MM.1S (cell line): ENCODE results near the gene SLC35F3.
"Not testable (repeated sequence)": the region's sequence is repeated elsewhere in the genome, so short reads cannot be mapped to it uniquely, and the experiment has no call there.

ENCODE experiments used
- EZH2 ChIP-seq: fragments of 300-600 bp; sonication (generic); optimal IDR thresholded peaks from 2 replicates; pipeline ENCODE3; 2017; ENCODE audit warnings: low read depth, mild to moderate bottlenecking, antibody characterized with exemption, low read length, mixed read lengths
- EZH2phosphoT487 ChIP-seq: fragments of 300-600 bp; sonication (generic); IDR thresholded peaks from 2 replicates; pipeline ENCODE4 v1.6.1; 2018; ENCODE audit warnings: antibody characterized with exemption, low read length
- TF ChIP-seq, protein P1 (sequence below): fragments of 300-600 bp; sonication (generic); IDR thresholded peaks from 2 replicates; pipeline ENCODE4 v1.5.1; 2016; ENCODE audit warnings: antibody characterized with exemption, low read length, mixed read lengths

DNA sequence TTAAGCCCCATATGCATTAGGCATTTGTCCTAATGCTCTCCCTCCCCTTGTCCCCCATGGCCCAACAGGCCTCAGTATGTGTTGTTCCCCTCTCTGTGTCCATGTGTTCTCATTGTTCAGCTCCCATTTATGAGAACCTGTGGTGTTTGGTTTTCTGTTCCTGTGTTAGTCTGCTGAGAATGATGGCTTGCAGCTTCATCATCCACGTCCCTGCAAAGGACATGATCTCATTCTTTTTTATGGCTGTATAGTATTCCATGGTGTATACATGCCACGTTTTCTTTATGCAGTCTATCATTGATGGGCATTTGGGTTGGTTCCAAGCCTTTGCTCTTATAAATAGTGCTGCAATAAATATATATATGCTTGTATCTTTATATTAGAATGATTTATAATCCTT is 218.1 kb downstream of the SLC35F3 start:
- TF ChIP-seq, protein P1, sequence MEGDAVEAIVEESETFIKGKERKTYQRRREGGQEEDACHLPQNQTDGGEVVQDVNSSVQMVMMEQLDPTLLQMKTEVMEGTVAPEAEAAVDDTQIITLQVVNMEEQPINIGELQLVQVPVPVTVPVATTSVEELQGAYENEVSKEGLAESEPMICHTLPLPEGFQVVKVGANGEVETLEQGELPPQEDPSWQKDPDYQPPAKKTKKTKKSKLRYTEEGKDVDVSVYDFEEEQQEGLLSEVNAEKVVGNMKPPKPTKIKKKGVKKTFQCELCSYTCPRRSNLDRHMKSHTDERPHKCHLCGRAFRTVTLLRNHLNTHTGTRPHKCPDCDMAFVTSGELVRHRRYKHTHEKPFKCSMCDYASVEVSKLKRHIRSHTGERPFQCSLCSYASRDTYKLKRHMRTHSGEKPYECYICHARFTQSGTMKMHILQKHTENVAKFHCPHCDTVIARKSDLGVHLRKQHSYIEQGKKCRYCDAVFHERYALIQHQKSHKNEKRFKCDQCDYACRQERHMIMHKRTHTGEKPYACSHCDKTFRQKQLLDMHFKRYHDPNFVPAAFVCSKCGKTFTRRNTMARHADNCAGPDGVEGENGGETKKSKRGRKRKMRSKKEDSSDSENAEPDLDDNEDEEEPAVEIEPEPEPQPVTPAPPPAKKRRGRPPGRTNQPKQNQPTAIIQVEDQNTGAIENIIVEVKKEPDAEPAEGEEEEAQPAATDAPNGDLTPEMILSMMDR = not testable (repeated sequence)
- not testable (repeated sequence) for TF ChIP-seq EZH2, EZH2phosphoT487
